ENCODE data around the gene SEMA3C. TPM values are rescaled to one million over a fixed set of nuclear protein-coding genes. Genes with fewer than 3 reads are reported as not detected.

SEMA3C gene
- total and polyA plus RNA-seq, 12 donors, result 2.4 to 20.5 (median 6.2) TPM

DNA sequence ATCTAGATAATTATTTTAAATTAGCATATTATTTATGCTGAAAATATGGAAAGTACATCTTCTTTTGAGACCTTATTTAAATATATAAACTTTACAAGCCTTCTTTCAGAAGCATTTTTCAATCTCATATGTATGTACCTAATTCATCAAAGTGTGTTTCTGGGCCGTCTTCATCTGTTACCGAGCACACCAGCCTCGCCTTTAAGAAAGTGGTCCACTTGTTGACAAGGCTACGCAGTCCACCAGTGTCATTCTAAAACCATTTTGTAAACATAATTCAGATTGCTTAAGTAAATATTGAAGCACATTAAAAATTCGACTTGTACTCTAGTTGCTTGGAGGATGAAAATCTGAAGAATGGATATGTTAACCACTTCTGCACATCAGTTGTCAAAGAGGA lies 116.3 kb downstream of the SEMA3C start:
- TF ChIP-seq, protein P1, sequence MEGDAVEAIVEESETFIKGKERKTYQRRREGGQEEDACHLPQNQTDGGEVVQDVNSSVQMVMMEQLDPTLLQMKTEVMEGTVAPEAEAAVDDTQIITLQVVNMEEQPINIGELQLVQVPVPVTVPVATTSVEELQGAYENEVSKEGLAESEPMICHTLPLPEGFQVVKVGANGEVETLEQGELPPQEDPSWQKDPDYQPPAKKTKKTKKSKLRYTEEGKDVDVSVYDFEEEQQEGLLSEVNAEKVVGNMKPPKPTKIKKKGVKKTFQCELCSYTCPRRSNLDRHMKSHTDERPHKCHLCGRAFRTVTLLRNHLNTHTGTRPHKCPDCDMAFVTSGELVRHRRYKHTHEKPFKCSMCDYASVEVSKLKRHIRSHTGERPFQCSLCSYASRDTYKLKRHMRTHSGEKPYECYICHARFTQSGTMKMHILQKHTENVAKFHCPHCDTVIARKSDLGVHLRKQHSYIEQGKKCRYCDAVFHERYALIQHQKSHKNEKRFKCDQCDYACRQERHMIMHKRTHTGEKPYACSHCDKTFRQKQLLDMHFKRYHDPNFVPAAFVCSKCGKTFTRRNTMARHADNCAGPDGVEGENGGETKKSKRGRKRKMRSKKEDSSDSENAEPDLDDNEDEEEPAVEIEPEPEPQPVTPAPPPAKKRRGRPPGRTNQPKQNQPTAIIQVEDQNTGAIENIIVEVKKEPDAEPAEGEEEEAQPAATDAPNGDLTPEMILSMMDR (IDR thresholded peaks at IDR 0.05), result no peak
- TF ChIP-seq POLR2A (IDR thresholded peaks at IDR 0.05), result no peak
- Histone ChIP-seq H3K27me3 (no peaks in the 10 kb centered on the region), H3K4me1 (replicated peaks in 1 of 2) (no peaks in the 10 kb centered on the region), H3K36me3 (replicated peaks in 1 of 2) (no peaks in the 10 kb centered on the region), H3K9me3 (replicated peaks in 1 of 3) (no peaks in the 10 kb centered on the region), H3K4me3 (no peak overlapping the region), H3K27ac (no peak overlapping the region)
- intact Hi-C loops (cut with DNase I), result no loop called here
- DNase-seq, result no peak
- 74 to 83% (median 78%) methylated on average over 5 of the region's 5 CpGs for WGBS, 4 donors

DNA sequence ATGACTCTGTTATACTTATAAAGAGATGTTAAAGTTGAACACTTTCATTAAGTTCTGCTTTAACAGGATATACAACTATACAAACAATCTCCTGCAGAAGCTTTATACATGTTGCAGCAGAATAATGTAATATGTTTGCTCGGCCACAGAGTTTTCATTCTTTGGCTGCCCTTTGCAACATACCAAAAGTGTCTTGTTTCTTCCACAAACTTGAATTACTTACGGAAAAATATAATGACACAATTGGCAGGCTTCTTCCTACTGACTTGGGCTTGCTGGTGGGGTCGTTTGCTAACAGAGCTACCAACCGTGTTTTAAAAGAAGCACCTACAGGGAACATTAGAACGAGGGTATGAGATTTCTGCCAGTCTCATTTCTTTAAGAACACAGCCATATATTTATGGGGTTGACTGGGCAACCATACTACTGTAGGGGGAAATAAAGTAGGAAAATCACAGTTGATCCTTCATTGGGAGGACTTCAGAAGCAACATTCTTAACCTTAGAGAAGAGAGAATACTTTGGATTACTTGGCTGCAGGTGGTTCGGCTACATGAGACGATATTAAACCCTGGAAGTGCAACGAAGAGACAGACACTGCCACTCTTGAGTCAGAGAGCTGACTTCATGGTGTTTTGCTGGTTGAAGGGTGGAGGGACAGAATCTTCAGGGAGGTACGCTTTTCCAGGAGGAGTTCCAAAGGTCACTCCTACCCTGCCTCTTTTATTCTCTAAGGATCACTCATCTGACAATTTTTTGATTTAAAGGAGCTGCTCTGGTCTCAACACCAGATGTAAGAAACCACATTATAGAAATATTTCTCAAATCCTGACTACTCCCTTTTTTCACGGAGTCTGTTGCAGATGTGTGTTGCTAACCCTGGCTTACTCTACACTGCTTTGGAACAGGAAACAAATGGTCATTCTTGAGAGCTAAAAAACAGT lies 123.9 kb downstream of the SEMA3C start:
- DNase-seq, result no peak
- TF ChIP-seq POLR2A (IDR thresholded peaks at IDR 0.05), result no peak
- TF ChIP-seq, protein P1 (IDR thresholded peaks at IDR 0.05), result no peak
- Histone ChIP-seq H3K4me3 (no peak overlapping the region), H3K27me3 (no peaks in the 10 kb centered on the region), H3K4me1 (replicated peaks in 1 of 2) (no peaks in the 10 kb centered on the region), H3K36me3 (replicated peaks in 1 of 2) (no peaks in the 10 kb centered on the region), H3K9me3 (replicated peaks in 1 of 3) (no peaks in the 10 kb centered on the region), H3K27ac (no peak overlapping the region)
- WGBS, 4 donors, result 59 to 65% (median 62%) methylated on average over 10 of the region's 10 CpGs
- intact Hi-C loops (cut with DNase I), result no loop called here

DNA sequence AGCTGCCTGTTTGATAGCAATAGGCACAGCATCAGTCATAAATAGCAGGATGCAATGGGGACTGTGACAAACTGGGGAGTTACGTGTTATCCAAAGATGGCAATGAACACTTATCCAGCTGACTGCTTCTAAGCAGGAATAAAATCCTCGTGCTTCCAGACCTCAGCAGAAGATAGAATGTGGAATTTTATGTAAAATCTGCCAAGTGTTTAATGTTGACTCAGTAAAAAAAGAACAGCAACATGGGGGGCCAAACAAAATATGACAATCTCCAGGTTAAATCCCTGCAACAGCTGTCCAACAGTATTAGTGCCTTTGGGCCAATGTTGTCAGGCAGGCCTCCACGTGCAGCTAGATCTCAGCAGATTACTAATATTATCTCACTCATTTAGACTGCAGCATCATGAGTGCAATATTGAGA lies 127.3 kb downstream of the SEMA3C start:
- Histone ChIP-seq H3K36me3 (replicated peaks in 1 of 2) (no peaks in the 10 kb centered on the region), H3K4me1 (replicated peaks in 1 of 2) (no peaks in the 10 kb centered on the region), H3K27ac (peak overlapping the region in 1 of 5 donors; percentile 39), H3K9me3 (replicated peaks in 1 of 3) (no peaks in the 10 kb centered on the region), H3K4me3 (no peak overlapping the region), H3K27me3 (no peaks in the 10 kb centered on the region)
- WGBS, 4 donors, result 44 to 58% (median 56%) methylated on average over 3 of the region's 3 CpGs
- no peak for TF ChIP-seq POLR2A (IDR thresholded peaks at IDR 0.05)
- TF ChIP-seq, protein P1 (IDR thresholded peaks at IDR 0.05), result no peak
- no peak for DNase-seq
- intact Hi-C loops (cut with DNase I), result no loop called here

DNA sequence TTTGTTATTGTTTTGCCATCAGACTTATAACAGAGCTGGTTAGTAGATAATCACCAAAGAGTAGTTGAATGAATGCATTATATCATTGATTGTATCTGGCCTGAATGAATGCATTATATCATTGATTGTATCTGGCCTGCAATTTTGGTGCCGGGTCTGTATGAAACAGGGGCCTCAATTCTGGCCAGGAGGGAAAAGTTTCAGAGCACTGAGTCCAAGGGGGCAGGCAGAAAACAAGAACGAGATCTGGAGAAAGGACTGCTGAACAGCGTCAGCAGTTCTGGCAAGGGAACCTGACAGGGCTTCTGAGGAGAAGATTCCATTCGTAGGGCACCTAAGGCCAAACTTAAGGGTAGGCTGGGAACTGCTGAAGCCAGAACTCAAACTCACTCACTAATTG lies 128.0 kb downstream of the SEMA3C start:
- no peak for DNase-seq

More for the DNA sequence above, 128.0 kb downstream of the SEMA3C start:
- no peaks in the 10 kb centered on the region for H3K9me3 ChIP-seq (replicated peaks in 1 of 3)
- no peaks in the 10 kb centered on the region for H3K36me3 ChIP-seq (replicated peaks in 1 of 2)
- intact Hi-C loops (cut with DNase I), result no loop called here
- no peaks in the 10 kb centered on the region for H3K27me3 ChIP-seq
- WGBS, 4 donors, result 60 to 77% (median 68%) methylated on average over 4 of the region's 4 CpGs
- no peaks in the 10 kb centered on the region for H3K4me1 ChIP-seq (replicated peaks in 1 of 2)
- H3K4me3 ChIP-seq, result no peak overlapping the region
- H3K27ac ChIP-seq, result peak overlapping the region in 1 of 5 donors; percentile 39
- no peak for TF ChIP-seq POLR2A (IDR thresholded peaks at IDR 0.05)
- TF ChIP-seq, protein P1 (IDR thresholded peaks at IDR 0.05), result no peak
